Parathyroid adenoma (tissue), 2 donors: Measurements from ENCODE around the gene TRUB1.

Experiments
- H2AFZ ChIP-seq: fragments of 300-600 bp; sonication (generic); one replicate; pipeline ENCODE4 v1.7.0; 2017; ENCODE audit warnings: antibody characterized with exemption, mild to moderate bottlenecking
- H3K27ac ChIP-seq: fragments of 300-600 bp; sonication (generic); one replicate; pipeline ENCODE4 v1.7.0; 2017
- H3K27me3 ChIP-seq: fragments of 300-600 bp; sonication (generic); one replicate; pipeline ENCODE4 v1.7.0; 2017; ENCODE audit warnings: low read length; ENCODE audit not compliant: control insufficient read depth, insufficient read depth
- H3K36me3 ChIP-seq: fragments of 300-600 bp; sonication (generic); one replicate; pipeline ENCODE4 v1.7.0; 2017; ENCODE audit warnings: low read length; ENCODE audit not compliant: control insufficient read depth, insufficient read depth
- H3K4me1 ChIP-seq: fragments of 300-600 bp; sonication (generic); one replicate; pipeline ENCODE4 v1.7.0; 2017; ENCODE audit warnings: control low read depth
- H3K4me2 ChIP-seq: fragments of 300-600 bp; sonication (generic); one replicate; pipeline ENCODE4 v1.7.0; 2017; ENCODE audit warnings: low read length
- H3K4me3 ChIP-seq: fragments of 300-600 bp; sonication (generic); one replicate; pipeline ENCODE4 v1.7.0; 2017; ENCODE audit warnings: low read depth, low read length
- H3K79me2 ChIP-seq: fragments of 300-600 bp; sonication (generic); one replicate; pipeline ENCODE4 v1.7.0; 2017; ENCODE audit warnings: control low read depth
- H3K9ac ChIP-seq: fragments of 300-600 bp; sonication (generic); one replicate; pipeline ENCODE4 v1.7.0; 2017; ENCODE audit warnings: mild to moderate bottlenecking
- H3K9me3 ChIP-seq: fragments of 300-600 bp; sonication (generic); one replicate; pipeline ENCODE4 v1.7.0; 2017; ENCODE audit warnings: low read length; ENCODE audit not compliant: control insufficient read depth
- CTCF ChIP-seq: fragments of 300-600 bp; sonication (generic); IDR thresholded peaks from one replicate; pipeline ENCODE4 v1.7.0; 2017; ENCODE audit warnings: antibody characterized with exemption, mild to moderate bottlenecking
- donor health status: primary hyperparathyroidism.

Gene TRUB1

DNA sequence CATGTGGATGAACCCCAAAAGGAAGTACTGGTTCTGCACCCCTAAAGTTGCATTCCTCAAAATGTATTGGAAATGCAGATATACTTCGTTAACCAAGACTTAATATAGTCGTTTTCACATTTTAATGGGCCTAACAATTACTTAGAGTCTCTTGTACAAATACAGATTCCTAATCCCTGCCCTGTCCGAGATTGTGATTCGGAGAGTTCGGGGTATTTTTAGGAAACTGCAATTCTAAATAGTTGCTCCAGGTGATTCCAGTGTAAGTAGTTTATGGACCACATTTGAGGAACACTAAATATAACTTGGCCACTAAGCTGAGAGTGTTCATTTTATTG, 830 bp downstream of the TRUB1 start:
- Histone ChIP-seq H3K4me3 (peak overlapping the region; percentile 87), H3K27me3 (no peaks in the 10 kb centered on the region), H3K79me2 (peaks cover 25% of the 10 kb centered on the region), H3K4me2 (peak overlapping the region; percentile 82), H3K9ac (no peak overlapping the region), H2AFZ (no peak overlapping the region), H3K4me1 (no peaks in the 10 kb centered on the region), H3K36me3 (no peaks in the 10 kb centered on the region), H3K27ac (no peak overlapping the region), H3K9me3 (no peaks in the 10 kb centered on the region)
- no peak for TF ChIP-seq CTCF

DNA sequence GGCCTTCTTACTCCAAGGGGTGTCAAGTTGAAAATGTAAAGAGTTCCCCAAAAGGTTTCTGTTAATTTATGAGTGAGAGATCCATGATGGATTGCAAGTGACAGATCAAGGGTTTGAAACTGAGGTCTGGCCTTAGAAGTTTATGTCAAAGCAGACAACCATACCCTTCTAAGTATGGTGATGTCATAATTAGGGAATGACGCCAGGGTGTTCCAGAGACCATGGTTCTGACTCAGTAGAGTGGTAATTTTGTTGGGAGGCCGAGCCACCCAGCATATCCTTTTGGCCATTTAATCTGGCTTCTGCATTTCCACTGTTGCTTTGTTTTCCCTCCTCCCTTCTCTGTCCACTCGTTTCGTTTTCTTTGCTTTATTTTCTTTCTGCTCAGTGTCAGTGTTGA, 2.7 kb downstream of the TRUB1 start:
- Histone ChIP-seq H2AFZ (no peak overlapping the region), H3K4me1 (no peaks in the 10 kb centered on the region), H3K27ac (no peak overlapping the region), H3K9ac (no peak overlapping the region), H3K79me2 (peaks cover 25% of the 10 kb centered on the region), H3K9me3 (no peaks in the 10 kb centered on the region), H3K4me2 (no peak overlapping the region), H3K36me3 (no peaks in the 10 kb centered on the region), H3K4me3 (no peak overlapping the region), H3K27me3 (no peaks in the 10 kb centered on the region)
- no peak for TF ChIP-seq CTCF

DNA sequence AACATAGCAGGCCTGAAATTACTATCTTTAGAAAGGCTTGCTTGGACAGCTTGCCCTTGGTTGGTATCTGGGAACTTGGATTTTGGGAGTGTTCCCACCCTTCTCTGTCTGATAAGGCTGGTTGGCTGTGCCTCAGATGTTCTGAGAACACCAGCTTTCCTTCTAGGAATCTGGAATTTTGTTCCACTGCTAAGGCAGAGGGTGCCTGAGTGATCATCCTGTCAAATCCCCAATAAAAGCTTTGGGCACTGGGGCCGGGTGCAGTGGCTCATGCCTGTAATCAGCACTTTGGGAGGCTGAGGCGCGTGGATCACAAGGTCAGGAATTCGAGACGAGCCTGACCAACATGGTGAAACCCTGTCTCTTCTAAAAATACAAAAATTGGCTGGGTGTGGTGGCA, 5.0 kb downstream of the TRUB1 start:
- no peak for TF ChIP-seq CTCF
- Histone ChIP-seq H3K79me2 (peaks cover 19% of the 10 kb centered on the region), H3K27ac (no peak overlapping the region), H3K36me3 (no peaks in the 10 kb centered on the region), H3K9me3 (no peaks in the 10 kb centered on the region), H3K27me3 (no peaks in the 10 kb centered on the region), H3K9ac (no peak overlapping the region), H3K4me2 (no peak overlapping the region), H3K4me3 (no peak overlapping the region), H3K4me1 (peaks cover 5% of the 10 kb centered on the region), H2AFZ (no peak overlapping the region)

- no peak overlapping the region for H3K9ac ChIP-seq
- H3K36me3 ChIP-seq = no peaks in the 10 kb centered on the region
These were observed 15.1 kb downstream of the TRUB1 start for GRCh38 chr10:114953047-114953446.

More at GRCh38 chr10:114953047-114953446, 15.1 kb downstream of the TRUB1 start:
- H3K4me3 ChIP-seq = no peak overlapping the region
- H2AFZ ChIP-seq = no peak overlapping the region
- no peak overlapping the region for H3K27ac ChIP-seq
- H3K4me1 ChIP-seq = peaks cover 7% of the 10 kb centered on the region
- H3K4me2 ChIP-seq = no peak overlapping the region
- no peaks in the 10 kb centered on the region for H3K27me3 ChIP-seq
- H3K9me3 ChIP-seq = no peaks in the 10 kb centered on the region
- TF ChIP-seq CTCF = no peak
- H3K79me2 ChIP-seq = peaks cover 5% of the 10 kb centered on the region
